ENCODE measurements around the gene DAD1.
A peak's percentile ranks its signal among the peaks of the same experiment; 100 is the strongest.
"Not testable (repeated sequence)": the region's sequence is repeated elsewhere in the genome, so short reads cannot be mapped to it uniquely, and the experiment has no call there.

DAD1 gene

GRCh38 chr14:22589096-22589839 is at the start of gene DAD1:
DAD1 (minus strand) TSS chr14:22589224; CDS start chr14:22589157, 67 bp downstream.
- peak; percentile 98 to 99 for DNase-seq (ENCODE audit: low read depth in 2 of 2)

GRCh38 chr14:22635980-22636379 is 47.0 kb upstream of the DAD1 start:
- DNase-seq (ENCODE audit: low read depth in 2 of 2) = not testable (repeated sequence)

GRCh38 chr14:22634233-22634900 is 45.3 kb upstream of the DAD1 start:
- no peak for DNase-seq (ENCODE audit: low read depth in 2 of 2)

GRCh38 chr14:22630486-22630885 is 41.5 kb upstream of the DAD1 start:
- no peak for DNase-seq (ENCODE audit: low read depth in 2 of 2)

GRCh38 chr14:22630066-22630465 is 41.0 kb upstream of the DAD1 start:
- no peak for DNase-seq (ENCODE audit: low read depth in 2 of 2)

- DNase-seq (ENCODE audit: low read depth in 2 of 2) = no peak
These were observed 40.3 kb upstream of the DAD1 start for GRCh38 chr14:22629361-22629760.

GRCh38 chr14:22627506-22628263 is 38.7 kb upstream of the DAD1 start:
- DNase-seq (ENCODE audit: low read depth in 2 of 2) = no peak

GRCh38 chr14:22626590-22626989 is 37.6 kb upstream of the DAD1 start:
- DNase-seq (ENCODE audit: low read depth in 2 of 2) = no peak

GRCh38 chr14:22623047-22623446 is 34.0 kb upstream of the DAD1 start:
- DNase-seq (ENCODE audit: low read depth in 2 of 2) = no peak

GRCh38 chr14:22622255-22622654 is 33.2 kb upstream of the DAD1 start:
- no peak for DNase-seq (ENCODE audit: low read depth in 2 of 2)

GRCh38 chr14:22615765-22616164 is 26.7 kb upstream of the DAD1 start:
- DNase-seq (ENCODE audit: low read depth in 2 of 2) = not testable (repeated sequence)

GRCh38 chr14:22614240-22614799 is 25.3 kb upstream of the DAD1 start:
- DNase-seq (ENCODE audit: low read depth in 2 of 2) = no peak

GRCh38 chr14:22613736-22614239 is 24.8 kb upstream of the DAD1 start:
- no peak for DNase-seq (ENCODE audit: low read depth in 2 of 2)

GRCh38 chr14:22613106-22613695 is 24.2 kb upstream of the DAD1 start:
- no peak for DNase-seq (ENCODE audit: low read depth in 2 of 2)

GRCh38 chr14:22610931-22611330 is 21.9 kb upstream of the DAD1 start:
- DNase-seq (ENCODE audit: low read depth in 2 of 2) = no peak

GRCh38 chr14:22607291-22607690 is 18.3 kb upstream of the DAD1 start:
- no peak for DNase-seq (ENCODE audit: low read depth in 2 of 2)

- DNase-seq (ENCODE audit: low read depth in 2 of 2) = no peak
These were observed 17.4 kb upstream of the DAD1 start for GRCh38 chr14:22606380-22606779.

- no peak for DNase-seq (ENCODE audit: low read depth in 2 of 2)
These were observed 13.8 kb upstream of the DAD1 start for GRCh38 chr14:22602862-22603261.

GRCh38 chr14:22601996-22602395 is 13.0 kb upstream of the DAD1 start:
- no peak for DNase-seq (ENCODE audit: low read depth in 2 of 2)

GRCh38 chr14:22601456-22601855 is 12.4 kb upstream of the DAD1 start:
- no peak for DNase-seq (ENCODE audit: low read depth in 2 of 2)

GRCh38 chr14:22600027-22600426 is 11.0 kb upstream of the DAD1 start:
- no peak for DNase-seq (ENCODE audit: low read depth in 2 of 2)

- no peak for DNase-seq (ENCODE audit: low read depth in 2 of 2)
These were observed 10.3 kb upstream of the DAD1 start for GRCh38 chr14:22599349-22599748.

All from stimulated activated CD4-positive, alpha-beta T cell treated with anti-CD3 and anti-CD28 coated beads, Interleukin-1b, Interleukin-23, amount 100 ng/mL, for 1 hour (primary cell).